C4-2B (cell line): ENCODE results near the gene EMP2.

Source experiments
- ZFX ChIP-seq: fragments of 450-650 bp; IDR thresholded peaks from 2 replicates; pipeline ENCODE4 v1.6.1; 2017
- TF ChIP-seq, protein P1 (sequence below): fragments of 450-650 bp; conservative IDR thresholded peaks from 2 replicates; pipeline ENCODE4 v1.5.1; 2017; ENCODE audit warnings: mild to moderate bottlenecking

DNA sequence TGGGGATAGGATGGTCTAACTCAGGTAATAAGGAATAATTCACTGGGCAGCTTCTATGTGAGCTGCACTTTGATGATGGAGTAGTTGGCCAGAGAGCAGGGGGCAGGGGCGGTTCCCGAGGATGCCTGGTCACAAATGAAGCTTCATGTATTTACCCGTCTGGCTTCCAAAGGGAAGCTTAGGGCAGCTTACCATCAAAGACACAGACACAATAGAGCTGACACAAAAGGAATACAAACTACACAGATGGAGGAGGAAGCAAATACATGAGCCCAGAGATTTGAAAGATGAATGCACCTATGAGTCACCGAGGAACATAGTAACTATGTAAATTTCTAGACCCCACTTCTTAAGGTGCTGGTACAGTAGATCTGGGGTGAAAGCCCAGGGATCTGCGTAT, 8.7 kb upstream of the EMP2 start:
- TF ChIP-seq, protein P1, sequence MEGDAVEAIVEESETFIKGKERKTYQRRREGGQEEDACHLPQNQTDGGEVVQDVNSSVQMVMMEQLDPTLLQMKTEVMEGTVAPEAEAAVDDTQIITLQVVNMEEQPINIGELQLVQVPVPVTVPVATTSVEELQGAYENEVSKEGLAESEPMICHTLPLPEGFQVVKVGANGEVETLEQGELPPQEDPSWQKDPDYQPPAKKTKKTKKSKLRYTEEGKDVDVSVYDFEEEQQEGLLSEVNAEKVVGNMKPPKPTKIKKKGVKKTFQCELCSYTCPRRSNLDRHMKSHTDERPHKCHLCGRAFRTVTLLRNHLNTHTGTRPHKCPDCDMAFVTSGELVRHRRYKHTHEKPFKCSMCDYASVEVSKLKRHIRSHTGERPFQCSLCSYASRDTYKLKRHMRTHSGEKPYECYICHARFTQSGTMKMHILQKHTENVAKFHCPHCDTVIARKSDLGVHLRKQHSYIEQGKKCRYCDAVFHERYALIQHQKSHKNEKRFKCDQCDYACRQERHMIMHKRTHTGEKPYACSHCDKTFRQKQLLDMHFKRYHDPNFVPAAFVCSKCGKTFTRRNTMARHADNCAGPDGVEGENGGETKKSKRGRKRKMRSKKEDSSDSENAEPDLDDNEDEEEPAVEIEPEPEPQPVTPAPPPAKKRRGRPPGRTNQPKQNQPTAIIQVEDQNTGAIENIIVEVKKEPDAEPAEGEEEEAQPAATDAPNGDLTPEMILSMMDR, result no peak
- no peak for TF ChIP-seq ZFX
